ENCODE measurements around the gene CYB5A. TPM values are rescaled to one million over a fixed set of nuclear protein-coding genes. Genes with fewer than 3 reads are reported as not detected.

The CYB5A gene
- total RNA-seq, 4 donors from 2014 or later, result 53.8 to 118 (median 75.2) TPM

- H3K27ac ChIP-seq, result no peak overlapping the region
- 64 to 68% methylated on average over 7 to 11 of the region's 11 CpGs for WGBS, 2 donors (ENCODE audit: low coverage in 1 of 2)
- H3K27me3 ChIP-seq, result no peaks in the 10 kb centered on the region
- TF ChIP-seq CTCF (IDR thresholded peaks at IDR 0.05), result no peak
- TF ChIP-seq EP300 (IDR thresholded peaks at IDR 0.05), result no peak
- TF ChIP-seq POLR2AphosphoS5 (IDR thresholded peaks at IDR 0.05), result no peak
- TF ChIP-seq POLR2A (IDR thresholded peaks at IDR 0.05), result no peak
- peaks cover 0 to 29% (median 6%) of the 10 kb centered on the region in 3 donors for H3K4me1 ChIP-seq
- H3K4me3 ChIP-seq, result no peak overlapping the region
- H3K9me3 ChIP-seq, result no peaks in the 10 kb centered on the region
- peaks cover 0 to 34% of the 10 kb centered on the region in 2 donors for H3K36me3 ChIP-seq
- no peak for ATAC-seq
These were observed 22.7 kb downstream of the CYB5A start for GRCh38 chr18:74268933-74269620.

DNA sequence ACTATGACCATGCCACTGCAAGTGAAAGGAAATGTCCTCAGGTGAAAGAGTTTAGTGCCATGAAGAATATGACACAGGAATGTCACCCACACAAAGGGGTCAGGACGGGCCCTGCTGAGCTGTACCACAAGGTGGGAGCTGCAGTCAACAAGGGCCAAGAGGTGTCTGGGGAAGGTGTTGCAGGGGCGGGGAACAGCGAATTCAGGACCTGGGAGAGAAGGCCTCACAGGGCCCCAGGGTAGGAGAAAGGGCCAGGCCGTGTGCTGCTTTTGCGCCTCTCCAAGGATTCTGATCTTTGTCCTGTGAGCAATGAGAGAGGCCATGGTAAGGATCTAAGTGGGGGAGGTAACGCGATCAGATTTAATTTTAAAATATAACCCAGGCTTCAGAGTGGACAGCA is 23.6 kb downstream of the CYB5A start:
- Histone ChIP-seq H3K27ac (no peak overlapping the region), H3K36me3 (peaks cover 0 to 39% of the 10 kb centered on the region in 2 donors), H3K4me1 (peaks cover 0 to 20% (median 0%) of the 10 kb centered on the region in 3 donors), H3K9me3 (no peaks in the 10 kb centered on the region), H3K4me3 (no peak overlapping the region), H3K27me3 (no peaks in the 10 kb centered on the region)
- no peak for TF ChIP-seq CTCF (IDR thresholded peaks at IDR 0.05)
- TF ChIP-seq POLR2AphosphoS5 (IDR thresholded peaks at IDR 0.05), result no peak
- TF ChIP-seq EP300 (IDR thresholded peaks at IDR 0.05), result no peak
- TF ChIP-seq POLR2A (IDR thresholded peaks at IDR 0.05), result no peak
- ATAC-seq, result no peak
- 92% methylated on average over 2 to 6 of the region's 7 CpGs for WGBS, 2 donors (ENCODE audit: low coverage in 1 of 2)

GRCh38 chr18:74266161-74266560 is 25.6 kb downstream of the CYB5A start:
- ATAC-seq, result no peak
- Histone ChIP-seq H3K4me1 (peaks cover 0 to 10% (median 0%) of the 10 kb centered on the region in 3 donors), H3K4me3 (no peak overlapping the region), H3K27me3 (no peaks in the 10 kb centered on the region), H3K36me3 (peaks cover 0 to 59% of the 10 kb centered on the region in 2 donors), H3K9me3 (no peaks in the 10 kb centered on the region), H3K27ac (no peak overlapping the region)
- TF ChIP-seq POLR2AphosphoS5 (IDR thresholded peaks at IDR 0.05) (no peak), EP300 (IDR thresholded peaks at IDR 0.05) (no peak), POLR2A (IDR thresholded peaks at IDR 0.05) (no peak), CTCF (IDR thresholded peaks at IDR 0.05) (no peak)
- WGBS, 2 donors (ENCODE audit: low coverage in 1 of 2), result 50 to 70% methylated on average over 2 to 9 of the region's 9 CpGs

- 83 to 100% methylated on average over 1 to 2 of the region's 8 CpGs for WGBS, 2 donors (ENCODE audit: low coverage in 1 of 2)
- no peak for ATAC-seq
- Histone ChIP-seq H3K27ac (no peak overlapping the region), H3K36me3 (peaks cover 0 to 64% of the 10 kb centered on the region in 2 donors), H3K4me1 (peaks cover 0 to 10% (median 0%) of the 10 kb centered on the region in 3 donors), H3K4me3 (no peak overlapping the region), H3K27me3 (no peaks in the 10 kb centered on the region), H3K9me3 (no peaks in the 10 kb centered on the region)
- TF ChIP-seq POLR2AphosphoS5 (IDR thresholded peaks at IDR 0.05), result no peak
These were observed 26.1 kb downstream of the CYB5A start for GRCh38 chr18:74265546-74266098.

DNA sequence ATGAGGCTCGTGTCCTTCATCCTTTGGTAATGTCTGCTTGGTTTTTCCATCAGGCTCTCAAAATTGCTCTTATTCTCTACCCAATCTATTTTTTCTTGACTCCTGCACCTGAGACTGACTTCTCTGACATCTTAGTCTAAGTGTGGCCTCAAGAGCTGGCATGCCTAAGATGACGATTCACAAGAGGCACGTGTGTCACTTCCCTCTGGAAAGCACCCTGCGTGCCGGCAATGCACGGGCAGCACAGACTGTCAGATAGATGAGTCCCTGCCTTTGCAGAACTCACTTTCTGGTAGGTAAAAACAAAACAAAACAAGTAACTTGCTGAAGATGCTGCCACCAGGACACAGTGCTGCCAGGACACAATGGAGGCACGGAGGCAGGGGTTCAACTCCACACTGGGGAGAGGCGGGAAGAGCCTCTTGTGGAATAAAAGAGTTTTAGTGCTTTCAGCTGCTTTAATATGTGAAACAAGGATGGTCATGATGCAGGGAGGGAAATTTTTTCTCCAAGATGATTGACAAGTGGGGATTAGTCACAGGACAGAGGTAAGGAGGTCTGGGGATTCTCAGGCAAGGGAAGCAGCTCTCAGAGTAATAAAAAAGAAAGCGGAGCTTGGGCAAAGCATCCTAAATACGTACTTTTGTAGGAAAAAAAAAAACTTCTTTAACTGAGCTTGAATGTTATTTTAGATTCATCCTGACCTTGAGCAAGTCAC is 27.3 kb downstream of the CYB5A start:
- no peak overlapping the region for H3K27ac ChIP-seq
- H3K27me3 ChIP-seq, result no peaks in the 10 kb centered on the region
- H3K4me1 ChIP-seq, result peaks cover 0 to 9% (median 0%) of the 10 kb centered on the region in 3 donors
- 38 to 72% methylated on average over 2 to 8 of the region's 10 CpGs for WGBS, 2 donors (ENCODE audit: low coverage in 1 of 2)
- H3K4me3 ChIP-seq, result no peak overlapping the region
- TF ChIP-seq POLR2AphosphoS5 (IDR thresholded peaks at IDR 0.05), result no peak
- TF ChIP-seq CTCF (IDR thresholded peaks at IDR 0.05), result no peak
- no peak for TF ChIP-seq POLR2A (IDR thresholded peaks at IDR 0.05)
- TF ChIP-seq EP300 (IDR thresholded peaks at IDR 0.05), result no peak
- no peaks in the 10 kb centered on the region for H3K9me3 ChIP-seq
- peaks cover 0 to 76% of the 10 kb centered on the region in 2 donors for H3K36me3 ChIP-seq
- ATAC-seq, result no peak

Measured in gastroesophageal sphincter (tissue), 4 donors.